ENCODE measurements around the gene GUCY1A1.
"Not testable (repeated sequence)": the region's sequence is repeated elsewhere in the genome, so short reads cannot be mapped to it uniquely, and the experiment has no call there.

The GUCY1A1 gene

GRCh38 chr4:155666344-155667221 is at the start of gene GUCY1A1:
Gene GUCY1A1, plus strand, starts transcription at chr4:155666848. Its CDS starts 30,020 bp downstream, at chr4:155696868.
- no peak for FAIRE-seq

GRCh38 chr4:155617296-155617695 is 49.4 kb upstream of the GUCY1A1 start:
- FAIRE-seq: no peak

GRCh38 chr4:155618183-155618838 is 48.3 kb upstream of the GUCY1A1 start:
- FAIRE-seq: no peak

GRCh38 chr4:155620637-155621036 is 46.0 kb upstream of the GUCY1A1 start:
- FAIRE-seq: no peak

GRCh38 chr4:155624478-155624877 is 42.2 kb upstream of the GUCY1A1 start:
- no peak for FAIRE-seq

GRCh38 chr4:155626561-155626960 is 40.1 kb upstream of the GUCY1A1 start:
- no peak for FAIRE-seq

GRCh38 chr4:155629183-155629825 is 37.3 kb upstream of the GUCY1A1 start:
- no peak for FAIRE-seq

- FAIRE-seq: no peak
These were observed 36.7 kb upstream of the GUCY1A1 start for GRCh38 chr4:155629956-155630355.

- no peak for FAIRE-seq
These were observed 34.3 kb upstream of the GUCY1A1 start for GRCh38 chr4:155632310-155632840.

GRCh38 chr4:155638195-155638965 is 28.3 kb upstream of the GUCY1A1 start:
- no peak for FAIRE-seq

GRCh38 chr4:155639704-155640523 is 26.7 kb upstream of the GUCY1A1 start:
- no peak for FAIRE-seq

GRCh38 chr4:155640751-155641150 is 25.9 kb upstream of the GUCY1A1 start:
- no peak for FAIRE-seq

- no peak for FAIRE-seq
These were observed 23.6 kb upstream of the GUCY1A1 start for GRCh38 chr4:155643087-155643486.

- FAIRE-seq: no peak
These were observed 20.6 kb upstream of the GUCY1A1 start for GRCh38 chr4:155646001-155646400.

GRCh38 chr4:155650785-155651184 is 15.9 kb upstream of the GUCY1A1 start:
- not testable (repeated sequence) for FAIRE-seq

GRCh38 chr4:155653052-155653451 is 13.6 kb upstream of the GUCY1A1 start:
- FAIRE-seq: no peak

GRCh38 chr4:155656025-155656424 is 10.6 kb upstream of the GUCY1A1 start:
- FAIRE-seq: no peak

GRCh38 chr4:155657169-155657568 is 9.5 kb upstream of the GUCY1A1 start:
- peak; percentile 51 for FAIRE-seq

GRCh38 chr4:155657985-155658680 is 8.5 kb upstream of the GUCY1A1 start:
- FAIRE-seq: peak; percentile 82

GRCh38 chr4:155658681-155659064 is 8.0 kb upstream of the GUCY1A1 start:
- FAIRE-seq: no peak

- FAIRE-seq: no peak
These were observed 7.5 kb upstream of the GUCY1A1 start for GRCh38 chr4:155659176-155659575.

Measured in A204.1 (cell line).